NCI-H2029 treated with DMSO at 0.1 percent for 48 hours (cell line): Measurements from ENCODE around the gene NDUFB7.
"Not testable (repeated sequence)": the region's sequence is repeated elsewhere in the genome, so short reads cannot be mapped to it uniquely, and the experiment has no call there.

Source experiments
- DNase-seq: peaks from one replicate; lab custom pipeline; 2025; lab: John Stamatoyannopoulos, UW

NDUFB7 gene

DNA sequence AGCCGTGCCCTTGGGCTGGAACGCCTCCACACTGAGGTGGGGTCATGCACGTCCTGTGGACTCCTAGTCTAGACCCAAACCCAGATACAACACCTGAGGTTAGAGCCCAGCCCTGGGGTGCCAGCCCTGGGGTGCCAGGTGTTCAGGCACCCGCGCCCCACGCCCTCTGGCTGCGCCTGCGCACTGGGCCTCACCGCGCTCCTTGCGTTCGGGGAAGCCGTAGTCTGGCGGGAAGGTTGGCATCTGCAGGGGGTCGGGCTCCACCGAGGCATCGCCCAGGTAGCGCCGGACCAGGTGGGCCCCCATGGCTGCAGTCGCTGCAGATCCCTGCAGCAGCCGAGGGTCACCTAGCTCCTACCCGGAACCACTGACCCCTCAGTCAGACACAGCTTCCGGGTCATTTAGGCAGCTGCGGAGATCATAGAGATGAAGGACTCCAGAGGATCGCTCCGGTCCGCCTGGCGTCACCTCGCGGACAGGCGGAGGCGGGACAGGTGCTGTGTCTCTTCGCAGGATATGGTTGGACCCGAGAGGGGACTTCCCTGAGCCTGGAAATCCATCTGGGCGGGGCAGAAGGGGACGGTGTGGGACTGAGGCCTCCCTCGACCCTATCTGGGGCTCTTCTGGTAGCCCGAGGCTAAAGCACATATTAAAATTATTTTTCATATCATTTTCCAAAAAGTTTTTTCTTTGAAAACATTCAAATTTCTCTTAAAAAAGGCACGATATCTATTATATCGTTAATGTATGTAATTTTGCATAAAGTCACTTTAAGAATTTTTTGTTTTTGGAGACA lies at the start of gene NDUFB7:
Gene NDUFB7, minus strand, starts transcription at position 372 of the 796 bp plus-strand sequence. Its CDS starts 66 bp downstream, at position 306.
- DNase-seq: peak; percentile 89

DNA sequence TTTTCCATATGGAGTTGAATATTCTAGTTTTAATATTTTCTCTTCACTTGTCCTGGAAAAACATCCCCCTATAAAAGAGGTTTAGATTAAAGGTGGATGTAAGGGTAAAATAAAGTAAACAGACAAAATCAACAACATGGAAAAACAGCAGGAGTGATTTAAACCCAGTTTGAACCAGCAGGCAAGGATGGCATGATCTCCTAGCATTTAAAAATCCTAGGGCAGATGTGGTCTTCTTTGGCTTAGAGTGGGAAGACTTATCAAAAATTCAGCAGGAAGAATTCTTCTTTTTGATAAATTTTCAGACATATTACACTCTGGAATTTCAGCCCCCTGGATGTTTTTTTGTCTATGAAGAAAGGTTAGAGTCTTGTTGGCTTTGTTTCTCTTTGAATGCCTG lies 47.5 kb upstream of the NDUFB7 start:
- no peak for DNase-seq

DNA sequence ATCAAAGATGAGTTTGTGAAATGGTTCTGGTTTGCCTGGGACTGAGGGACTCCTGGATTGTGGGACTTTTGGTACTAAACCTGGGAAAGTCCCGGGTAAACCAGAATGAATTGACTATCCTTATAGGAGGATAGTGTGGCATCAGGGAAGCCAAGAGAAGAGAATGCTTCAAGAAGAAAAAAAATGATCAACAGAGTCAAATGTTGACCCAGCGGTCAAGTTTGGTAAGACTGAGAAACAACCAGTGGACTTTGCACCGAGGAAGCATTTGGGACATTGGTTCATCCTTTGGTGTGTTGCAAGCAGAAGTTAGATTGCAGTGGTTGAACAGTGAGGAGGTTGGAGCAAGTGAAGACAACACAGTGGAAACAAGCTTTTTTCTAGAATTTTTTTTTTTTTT lies 44.5 kb upstream of the NDUFB7 start:
- DNase-seq: no peak

DNA sequence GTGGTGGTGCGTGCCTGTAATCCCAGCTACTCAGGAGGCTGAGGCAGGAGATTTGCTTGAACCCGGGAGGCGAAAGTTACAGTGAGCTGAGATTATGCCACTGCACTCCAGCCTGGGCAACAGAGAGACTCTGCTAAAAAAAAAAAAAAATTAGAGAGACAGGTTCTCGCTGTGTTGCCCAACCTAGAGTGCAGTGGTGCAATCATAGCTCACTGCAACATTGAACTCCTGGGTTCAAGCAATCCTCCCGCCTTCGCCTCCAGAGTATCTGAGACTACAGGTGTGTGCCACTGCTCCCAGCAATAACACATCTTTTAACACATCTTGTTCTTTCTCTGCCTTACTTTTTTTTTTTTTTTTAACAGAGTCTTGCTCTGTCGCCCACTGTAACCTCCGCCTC lies 43.8 kb upstream of the NDUFB7 start:
- DNase-seq: no peak

DNA sequence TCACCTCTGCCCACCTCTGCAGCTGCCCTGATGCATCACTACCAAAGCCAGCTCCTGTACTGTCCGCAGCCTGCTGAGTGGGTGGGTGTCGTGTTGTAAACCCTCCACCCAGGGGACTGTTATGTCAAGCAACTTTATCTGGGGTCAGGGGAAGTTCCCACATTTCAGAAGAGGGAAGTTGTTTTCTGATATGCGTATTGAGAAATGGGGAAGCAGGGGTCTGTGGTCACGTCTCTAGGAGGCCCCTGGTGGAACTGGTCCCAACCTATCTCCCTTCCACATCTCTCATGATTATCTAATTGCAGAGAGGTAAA lies 42.2 kb upstream of the NDUFB7 start:
- DNase-seq: no peak

- not testable (repeated sequence) for DNase-seq
These were observed 41.7 kb upstream of the NDUFB7 start for GRCh38 chr19:14613399-14614098.

DNA sequence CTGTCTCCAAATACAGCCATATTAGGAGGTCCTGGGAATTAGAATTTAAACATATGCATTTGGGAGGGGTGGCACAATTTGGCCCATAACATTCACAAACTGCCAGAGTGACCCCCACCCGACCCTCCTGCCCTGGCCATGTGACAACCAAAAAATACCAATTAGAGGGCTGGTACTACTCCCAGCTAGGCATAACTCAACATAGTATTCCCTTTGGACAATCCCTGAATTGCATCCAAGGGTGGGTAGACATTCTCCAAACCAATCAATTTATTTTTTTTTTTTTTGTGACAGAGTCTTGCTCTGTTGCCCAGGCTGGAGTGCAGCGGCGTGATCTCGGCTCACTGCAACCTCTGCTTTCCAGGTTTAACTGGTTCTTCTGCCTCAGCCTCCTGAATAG lies 40.8 kb upstream of the NDUFB7 start:
- DNase-seq: no peak

DNA sequence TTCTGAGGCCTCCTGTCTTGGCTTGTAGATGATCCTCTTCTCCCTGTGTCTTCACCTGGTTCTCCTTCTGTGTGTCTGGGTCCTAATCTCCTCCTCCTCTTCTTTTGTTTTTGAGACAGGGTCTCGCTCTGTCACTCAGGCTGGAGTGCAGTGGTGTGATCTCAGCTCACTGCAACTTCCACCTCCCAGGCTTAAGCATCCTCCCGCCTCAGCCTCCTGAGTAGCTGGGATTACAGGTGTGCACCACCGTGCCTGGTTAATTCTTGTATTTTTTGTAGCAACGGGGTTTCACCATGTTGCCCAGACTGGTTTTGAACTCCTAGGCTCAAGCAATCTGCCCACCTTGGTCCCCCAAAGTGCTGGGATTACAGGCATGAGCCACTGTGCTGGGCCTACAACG lies 40.4 kb upstream of the NDUFB7 start:
- not testable (repeated sequence) for DNase-seq

DNA sequence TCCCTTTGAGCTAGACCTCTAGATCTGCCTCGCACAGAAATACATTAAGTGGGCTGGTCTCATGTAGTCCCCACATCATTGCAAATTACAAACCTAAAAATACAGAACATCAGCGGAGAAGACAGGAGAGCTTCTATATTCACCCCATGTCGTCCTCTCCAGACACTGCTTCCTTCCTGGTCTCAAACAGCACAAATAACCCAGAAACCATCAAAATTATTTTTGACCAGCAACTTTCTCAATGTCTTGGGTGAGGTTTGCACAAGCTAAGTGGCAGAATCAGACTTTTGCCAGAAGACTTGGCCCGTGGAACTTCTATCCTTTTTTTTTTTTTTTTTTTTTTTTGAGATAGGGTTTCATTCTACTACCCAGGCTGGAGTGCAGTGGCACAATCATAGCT lies 39.2 kb upstream of the NDUFB7 start:
- no peak for DNase-seq

DNA sequence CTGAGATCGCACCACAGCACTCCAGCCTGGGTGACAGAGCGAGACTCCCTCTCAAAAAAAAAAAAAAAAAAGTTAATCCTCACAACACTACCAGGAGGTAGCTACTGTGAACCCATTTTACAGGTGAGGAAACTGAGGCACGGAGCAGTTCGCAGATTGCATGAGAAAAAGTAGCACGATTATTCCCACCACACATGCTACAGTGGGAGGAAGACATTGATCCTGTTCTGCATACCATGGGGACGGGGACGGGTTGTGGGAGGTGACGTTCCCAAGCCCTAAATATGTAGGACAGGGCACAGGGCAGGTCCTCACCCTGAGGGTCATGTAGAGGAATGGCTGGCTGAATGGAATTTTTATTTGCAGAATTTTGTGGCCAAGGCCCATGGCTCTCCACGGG lies 34.8 kb upstream of the NDUFB7 start:
- no peak for DNase-seq

DNA sequence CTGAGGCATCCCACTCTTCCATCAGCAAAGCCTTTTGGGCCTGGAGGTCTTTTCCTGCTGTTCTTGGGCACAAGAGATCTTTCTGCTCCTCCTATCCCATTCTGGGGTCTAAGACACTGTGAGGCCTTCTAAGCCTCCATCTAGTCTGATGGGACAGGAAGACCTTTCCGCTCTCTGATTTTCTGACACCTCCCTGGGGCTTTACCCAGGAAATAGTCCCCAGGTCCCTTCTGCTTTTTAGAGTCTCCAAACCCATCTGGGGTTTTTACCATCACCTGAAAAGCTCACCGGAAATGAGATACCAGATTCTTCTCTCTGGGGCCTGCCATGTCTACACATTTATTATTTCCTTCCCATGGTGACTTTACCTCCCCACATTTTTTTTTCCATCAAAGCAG lies 32.1 kb upstream of the NDUFB7 start:
- no peak for DNase-seq

GRCh38 chr19:14599548-14600147 lies 27.8 kb upstream of the NDUFB7 start:
- no peak for DNase-seq

- no peak for DNase-seq
These were observed 23.7 kb upstream of the NDUFB7 start for GRCh38 chr19:14595558-14595957.

DNA sequence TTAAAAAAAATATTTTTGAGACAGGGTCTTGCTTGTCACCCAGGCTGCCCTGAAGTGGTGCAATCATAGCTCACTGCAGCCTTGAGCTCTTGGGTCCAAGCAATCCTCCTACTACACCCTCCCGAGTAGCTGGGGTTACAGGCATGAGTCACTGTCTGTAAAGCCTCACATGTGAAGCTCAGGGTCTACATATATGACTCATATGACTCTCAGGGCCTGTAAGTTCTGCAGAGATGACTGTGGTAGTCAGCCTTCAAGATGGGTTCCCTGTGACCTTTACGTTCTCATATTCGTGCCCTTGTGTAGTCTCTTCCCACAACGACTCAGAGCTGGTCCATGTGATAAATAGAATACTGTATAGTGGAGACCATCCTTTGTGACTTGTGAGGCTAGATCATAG lies 17.6 kb upstream of the NDUFB7 start:
- not testable (repeated sequence) for DNase-seq

DNA sequence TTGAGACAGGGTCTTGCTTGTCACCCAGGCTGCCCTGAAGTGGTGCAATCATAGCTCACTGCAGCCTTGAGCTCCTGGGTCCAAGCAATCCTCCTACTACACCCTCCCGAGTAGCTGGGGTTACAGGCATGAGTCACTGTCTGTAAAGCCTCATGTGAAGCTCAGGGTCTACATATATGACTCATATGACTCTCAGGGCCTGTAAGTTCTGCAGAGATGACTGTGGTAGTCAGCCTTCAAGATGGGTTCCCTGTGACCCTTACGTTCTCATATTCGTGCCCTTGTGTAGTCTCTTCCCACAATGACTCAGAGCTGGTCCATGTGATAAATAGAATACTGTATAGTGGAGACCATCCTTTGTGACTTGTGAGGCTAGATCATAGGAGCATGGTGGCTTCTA lies 13.3 kb upstream of the NDUFB7 start:
- DNase-seq: not testable (repeated sequence)

- not testable (repeated sequence) for DNase-seq
These were observed 12.5 kb upstream of the NDUFB7 start for GRCh38 chr19:14584372-14584771.

DNA sequence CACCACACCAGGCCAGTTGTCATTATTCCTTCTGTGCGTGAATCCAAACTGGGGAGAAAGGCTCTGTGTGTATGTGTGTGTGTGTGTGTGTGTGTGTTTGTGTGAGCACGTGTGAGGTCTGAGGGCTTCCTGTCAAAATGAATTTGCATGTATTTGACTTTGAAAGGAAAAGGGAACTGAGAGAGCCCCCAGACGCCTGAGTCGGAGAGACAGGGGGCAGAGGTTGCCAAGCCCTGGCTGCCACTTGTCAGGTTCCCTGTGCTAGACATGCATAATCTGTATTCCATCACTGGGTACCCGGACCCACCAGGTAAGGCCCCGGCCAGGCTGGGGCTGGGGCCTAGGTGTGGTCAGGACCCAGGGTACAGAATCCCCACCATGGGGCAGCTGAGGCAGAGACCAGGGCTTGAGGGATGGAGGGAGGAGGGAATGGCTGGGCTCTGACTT lies 11.1 kb upstream of the NDUFB7 start, which contains the start of gene CLEC17A:
Gene CLEC17A, plus strand, starts transcription at position 191 of the 447 bp plus-strand sequence. Its CDS starts 77 bp downstream, at position 268.
- no peak for DNase-seq

GRCh38 chr19:14580623-14581237 lies 8.9 kb upstream of the NDUFB7 start:
- no peak for DNase-seq

- no peak for DNase-seq
These were observed 6.1 kb upstream of the NDUFB7 start for GRCh38 chr19:14577885-14578427.

GRCh38 chr19:14577264-14577663 lies 5.4 kb upstream of the NDUFB7 start:
- no peak for DNase-seq

DNA sequence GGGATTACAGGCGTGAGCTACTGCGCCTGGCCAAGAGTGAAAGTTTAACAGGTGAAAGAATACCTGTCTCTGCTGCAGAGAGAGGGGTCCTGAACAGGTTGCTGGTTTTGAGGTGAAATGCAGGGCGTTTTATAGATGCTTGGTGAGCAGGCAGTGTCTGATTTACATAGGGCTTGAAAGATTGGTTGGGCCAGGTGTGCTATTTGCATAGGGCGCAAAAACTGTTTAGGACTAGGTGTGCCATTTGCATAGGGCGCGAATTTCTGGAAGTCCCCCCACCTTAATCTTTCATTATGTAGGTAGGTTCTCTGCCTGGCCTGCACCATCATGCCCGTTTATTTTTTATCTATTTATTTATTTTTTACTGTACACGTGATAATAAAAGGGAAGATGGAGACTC lies 4.5 kb upstream of the NDUFB7 start:
- DNase-seq: no peak

- DNase-seq: no peak
These were observed 3.6 kb upstream of the NDUFB7 start for GRCh38 chr19:14575428-14575980.
